CD4-positive, CD25-positive, alpha-beta regulatory T cell (primary cell): ENCODE results near the gene MAGED4. TPM values are rescaled to one million over a fixed set of nuclear protein-coding genes. Genes with fewer than 3 reads are reported as not detected.
"Not testable (repeated sequence)": the region's sequence is repeated elsewhere in the genome, so short reads cannot be mapped to it uniquely, and the experiment has no call there.

Experiments used
- ATAC-seq, 2 donors: fragments of 150-1000 bp; cut with Tn5 transposase; one replicate each; pipeline ENCODE4 v1.10.0; 2021; ENCODE audit warnings: low read depth in 2 of 2, moderate number of reproducible peaks in 2 of 2, moderate library complexity in 1 of 2
- DNase-seq, 3 donors: peaks; one replicate each; pipeline versions ENCODE4 v3.0.0 to v3.0.0-alpha.2; 2012 to 2022; ENCODE audit warnings: mixed read lengths in 1 of 3
- H3K27ac ChIP-seq: one replicate; pipeline ENCODE4 v1.7.0; 2013; ENCODE audit warnings: mild to moderate bottlenecking, low read length; ENCODE audit not compliant: insufficient read depth, poor library complexity, severe bottlenecking
- H3K27me3 ChIP-seq: one replicate; pipeline ENCODE4 v1.7.0; 2013; ENCODE audit warnings: low read length; ENCODE audit not compliant: control insufficient read depth, insufficient read depth
- H3K36me3 ChIP-seq: one replicate; pipeline ENCODE4 v1.7.0; 2013; ENCODE audit warnings: mild to moderate bottlenecking, low read length, moderate library complexity; ENCODE audit not compliant: control insufficient read depth, insufficient read depth
- H3K4me1 ChIP-seq: 2 replicates; pipeline ENCODE4 v1.7.0; 2013; ENCODE audit warnings: mild to moderate bottlenecking, low read length; ENCODE audit not compliant: insufficient read depth, control insufficient read depth, poor library complexity, severe bottlenecking
- H3K4me3 ChIP-seq: one replicate; pipeline ENCODE4 v1.7.0; 2013; ENCODE audit warnings: low read depth, mild to moderate bottlenecking, low read length, moderate library complexity
- H3K9me3 ChIP-seq, 2 experiments: 1 replicate in 1 of 2; 2 replicates in 1 of 2; pipeline ENCODE4 v1.7.0; 2013; ENCODE audit warnings: low read length in 2 of 2, mild to moderate bottlenecking in 1 of 2, moderate library complexity in 1 of 2; ENCODE audit not compliant: control insufficient read depth in 2 of 2
- H3K27ac Mint-ChIP-seq, 3 donors: one replicate each; pipeline ENCODE4 v1.8.0; 2020 to 2022; ENCODE audit warnings: mild to moderate bottlenecking in 3 of 3, mixed read lengths in 3 of 3, moderate library complexity in 2 of 3
- H3K27me3 Mint-ChIP-seq: one replicate; pipeline ENCODE4 v1.8.0; 2022; ENCODE audit warnings: mild to moderate bottlenecking, mixed read lengths
- H3K36me3 Mint-ChIP-seq: one replicate; pipeline ENCODE4 v1.8.0; 2020; ENCODE audit warnings: mixed read lengths
- H3K4me1 Mint-ChIP-seq, 4 donors: one replicate each; pipeline ENCODE4 v1.8.0; 2020 to 2022; ENCODE audit warnings: mixed read lengths in 4 of 4, mild to moderate bottlenecking in 1 of 4
- H3K4me3 Mint-ChIP-seq, 4 donors: one replicate each; pipeline ENCODE4 v1.8.0; 2020 to 2022; ENCODE audit warnings: mild to moderate bottlenecking in 4 of 4, mixed read lengths in 4 of 4, moderate library complexity in 3 of 4
- H3K9me3 Mint-ChIP-seq, 7 donors: one replicate each; pipeline ENCODE4 v1.8.0; 2020 to 2022; ENCODE audit warnings: mixed read lengths in 7 of 7, mild to moderate bottlenecking in 3 of 7, moderate library complexity in 2 of 7
- polyA plus RNA-seq, 4 donors: library from polyadenylated mRNA; unstranded; fragments of 300-500 nt; fragmentation: Illumina TruSeq; gene quantifications; one replicate each; pipeline ENCODE4 v1.2.3, GENCODE V29; 2021
- total RNA-seq: library from RNA; stranded (reverse); gene quantifications from one replicate; pipeline ENCODE4 v1.2.3, GENCODE V29; 2022

MAGED4 gene
- total and polyA plus RNA-seq, 5 donors from 2014 or later = 0.31 to 3.8 (median 0.45) TPM; not detected in 1

GRCh38 chrX:52171055-52171454 lies 13.6 kb upstream of the MAGED4 start:
- not testable (repeated sequence) for H3K36me3 ChIP-seq, H3K27ac Mint-ChIP-seq, H3K27ac ChIP-seq, ATAC-seq, DNase-seq, H3K9me3 Mint-ChIP-seq, H3K9me3 ChIP-seq, H3K4me3 Mint-ChIP-seq, H3K4me1 Mint-ChIP-seq, H3K4me1 ChIP-seq, H3K27me3 ChIP-seq, H3K36me3 Mint-ChIP-seq, H3K4me3 ChIP-seq
- H3K27me3 Mint-ChIP-seq = peaks cover 17% of the 10 kb centered on the region

- not testable (repeated sequence) for H3K27ac ChIP-seq, H3K9me3 Mint-ChIP-seq, ATAC-seq, H3K4me3 Mint-ChIP-seq, DNase-seq, H3K36me3 Mint-ChIP-seq, H3K27ac Mint-ChIP-seq, H3K27me3 Mint-ChIP-seq, H3K36me3 ChIP-seq, H3K4me3 ChIP-seq, H3K9me3 ChIP-seq, H3K4me1 Mint-ChIP-seq, H3K27me3 ChIP-seq, H3K4me1 ChIP-seq
These were observed 378 bp downstream of the MAGED4 start for GRCh38 chrX:52185078-52185453.

GRCh38 chrX:52211405-52211804 lies 26.7 kb downstream of the MAGED4 start:
- not testable (repeated sequence) for H3K4me1 Mint-ChIP-seq, H3K27me3 Mint-ChIP-seq, H3K36me3 ChIP-seq, H3K4me3 Mint-ChIP-seq, DNase-seq, H3K27ac ChIP-seq, H3K36me3 Mint-ChIP-seq, H3K4me3 ChIP-seq, H3K9me3 Mint-ChIP-seq, H3K9me3 ChIP-seq, H3K4me1 ChIP-seq, H3K27me3 ChIP-seq, ATAC-seq, H3K27ac Mint-ChIP-seq

- Histone ChIP-seq H3K27ac (no peak overlapping the region), H3K27me3 (no peaks in the 10 kb centered on the region), H3K36me3 (no peaks in the 10 kb centered on the region), H3K9me3 (no peaks in the 10 kb centered on the region), H3K4me3 (no peak overlapping the region), H3K4me1 (no peaks in the 10 kb centered on the region)
- ATAC-seq (no peak), DNase-seq (no peak)
- Mint-ChIP-seq H3K4me3 (no peak overlapping the region), H3K36me3 (no peaks in the 10 kb centered on the region), H3K27ac (no peak overlapping the region), H3K27me3 (no peaks in the 10 kb centered on the region), H3K9me3 (no peaks in the 10 kb centered on the region), H3K4me1 (no peaks in the 10 kb centered on the region)
These were observed 28.6 kb downstream of the MAGED4 start for GRCh38 chrX:52213276-52213675.

GRCh38 chrX:52216541-52216940 lies 31.9 kb downstream of the MAGED4 start:
- H3K9me3 Mint-ChIP-seq = peaks cover 0 to 4% (median 0%) of the 10 kb centered on the region in 7 donors
- H3K27ac ChIP-seq = no peak overlapping the region
- no peaks in the 10 kb centered on the region for H3K27me3 ChIP-seq
- H3K27me3 Mint-ChIP-seq = peaks cover 7% of the 10 kb centered on the region
- no peaks in the 10 kb centered on the region for H3K36me3 Mint-ChIP-seq
- no peak overlapping the region for H3K4me3 Mint-ChIP-seq
- no peaks in the 10 kb centered on the region for H3K36me3 ChIP-seq
- no peak overlapping the region for H3K27ac Mint-ChIP-seq
- H3K4me1 ChIP-seq = no peaks in the 10 kb centered on the region
- DNase-seq = no peak
- H3K4me1 Mint-ChIP-seq = no peaks in the 10 kb centered on the region
- no peaks in the 10 kb centered on the region for H3K9me3 ChIP-seq
- no peak for ATAC-seq
- no peak overlapping the region for H3K4me3 ChIP-seq

GRCh38 chrX:52217494-52218160 lies 32.9 kb downstream of the MAGED4 start:
- Mint-ChIP-seq H3K9me3 (peaks cover 0 to 4% (median 0%) of the 10 kb centered on the region in 7 donors), H3K27me3 (peaks cover 7% of the 10 kb centered on the region), H3K4me1 (no peaks in the 10 kb centered on the region), H3K36me3 (no peaks in the 10 kb centered on the region), H3K4me3 (no peak overlapping the region), H3K27ac (no peak overlapping the region)
- H3K27me3 ChIP-seq = no peaks in the 10 kb centered on the region
- H3K27ac ChIP-seq = no peak overlapping the region
- no peaks in the 10 kb centered on the region for H3K36me3 ChIP-seq
- ATAC-seq (no peak), DNase-seq (no peak)
- H3K4me1 ChIP-seq = no peaks in the 10 kb centered on the region
- no peaks in the 10 kb centered on the region for H3K9me3 ChIP-seq
- no peak overlapping the region for H3K4me3 ChIP-seq

GRCh38 chrX:52220936-52221335 lies 36.2 kb downstream of the MAGED4 start:
- DNase-seq = no peak
- H3K27me3 Mint-ChIP-seq = peaks cover 7% of the 10 kb centered on the region

More at GRCh38 chrX:52220936-52221335, 36.2 kb downstream of the MAGED4 start:
- no peaks in the 10 kb centered on the region for H3K4me1 Mint-ChIP-seq
- peaks cover 0 to 4% (median 0%) of the 10 kb centered on the region in 7 donors for H3K9me3 Mint-ChIP-seq
- no peaks in the 10 kb centered on the region for H3K36me3 Mint-ChIP-seq
- no peak overlapping the region for H3K4me3 Mint-ChIP-seq
- ATAC-seq = no peak
- no peak overlapping the region for H3K27ac Mint-ChIP-seq
- no peaks in the 10 kb centered on the region for H3K9me3 ChIP-seq
- H3K27ac ChIP-seq = no peak overlapping the region
- H3K36me3 ChIP-seq = no peaks in the 10 kb centered on the region
- no peaks in the 10 kb centered on the region for H3K27me3 ChIP-seq
- H3K4me1 ChIP-seq = no peaks in the 10 kb centered on the region
- H3K4me3 ChIP-seq = no peak overlapping the region
